ENCODE data around the gene OPCML. TPM values are rescaled to one million over a fixed set of nuclear protein-coding genes. Genes with fewer than 3 reads are reported as not detected.

Gene OPCML
- total and polyA plus RNA-seq, 2 of the 13 experiments (the other 11 are each of a cell fraction or from before 2014, with no cell fraction given): not detected

DNA sequence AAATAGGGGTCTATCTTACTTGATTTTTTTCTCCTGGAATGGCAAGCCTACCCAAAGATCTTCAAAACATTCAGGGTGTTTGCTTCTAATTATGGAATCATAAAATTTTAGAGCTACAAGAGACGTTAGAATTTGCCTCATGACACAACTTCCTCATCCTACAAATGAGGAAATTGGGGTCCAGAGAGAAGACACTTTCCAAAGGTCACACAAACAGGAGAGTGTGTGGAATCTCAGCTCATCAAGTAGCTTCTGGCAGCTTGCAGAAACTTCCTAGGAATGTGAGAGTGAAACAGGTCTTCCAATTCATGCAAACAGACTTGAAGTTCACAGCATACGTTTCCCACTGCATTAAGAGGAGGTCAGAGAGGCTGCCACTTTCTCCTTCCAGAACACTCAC lies 976.0 kb downstream of the OPCML start:
- BruUV-seq (replicated peaks): no TSS peak

DNA sequence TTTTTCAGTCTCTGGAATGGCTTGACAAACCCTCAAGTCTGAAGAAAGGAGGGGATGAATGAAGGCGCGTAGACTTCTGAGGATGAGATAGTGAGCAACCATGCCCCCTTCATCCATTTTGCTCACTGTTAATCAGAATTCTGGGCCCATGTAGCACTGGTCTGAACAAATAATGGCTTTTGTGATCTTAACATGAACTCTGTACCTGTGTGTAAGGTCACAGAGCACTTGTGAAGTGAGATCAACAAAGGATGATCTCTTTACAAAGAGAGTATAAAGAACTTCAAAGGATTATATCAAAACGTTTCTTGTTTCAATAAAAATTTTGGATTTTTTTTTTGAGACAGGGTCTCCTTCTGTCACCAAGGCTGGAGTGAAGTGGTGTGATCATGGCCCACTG lies 976.7 kb downstream of the OPCML start:
- BruUV-seq (replicated peaks): no TSS peak
- intact Hi-C loops (cut with micrococcal nuclease; ENCODE audit: unreplicated experiment) (no loop called here), in situ Hi-C loops (cut with HindIII; ENCODE audit: extremely low pct_ligation_motif_present, low pct_unique_long_range_greater_than_20kb) (no loop called here)
- no peak for ATAC-seq
- no peak for FAIRE-seq
- CTCF ChIA-PET (ENCODE audit: low intra/inter-chr PET ratio, low total read pairs): no interaction called here
- no peaks in the 10 kb centered on the region for H3K36me3 ChIP-seq (replicated peaks in 1 of 2; ENCODE audit: control insufficient read depth in 1 of 2, insufficient read depth in 2 of 2, low read length in 2 of 2)
- no peak for DNase-seq (ENCODE audit: low spot score)
- no peak overlapping the region for H3K27ac ChIP-seq (ENCODE audit: extremely low read length, insufficient read depth, low read length)
- POLR2A ChIA-PET: no interaction called here
- H3K4me2 ChIP-seq (ENCODE audit: low read depth, low read length): no peak overlapping the region
- H3K79me2 ChIP-seq (ENCODE audit: insufficient read depth, low read length): no peaks in the 10 kb centered on the region
- H3K4me1 ChIP-seq (ENCODE audit: insufficient read depth, low read length): no peaks in the 10 kb centered on the region
- no peaks in the 10 kb centered on the region for H4K20me1 ChIP-seq (ENCODE audit: insufficient read depth, low read length)
- H3K27me3 ChIP-seq (ENCODE audit: control insufficient read depth in 1 of 2, insufficient read depth in 2 of 2, low read length in 2 of 2): no peaks in the 10 kb centered on the region
- H2AFZ ChIP-seq (ENCODE audit: low read length): no peak overlapping the region
- H3K4me3 ChIP-seq (replicated peaks in 1 of 3; ENCODE audit: insufficient read depth in 1 of 3, low read depth in 2 of 3, low read length in 3 of 3): no peak overlapping the region
- H3K9ac ChIP-seq (ENCODE audit: insufficient read depth, low read depth, low read length): no peak overlapping the region
- peaks cover 94% of the 10 kb centered on the region for H3K9me3 ChIP-seq (ENCODE audit: low read length)
- TF ChIP-seq LCORL (IDR thresholded peaks at IDR 0.05) (no peak), LCORL (CRISPR knock-in tag; IDR thresholded peaks at IDR 0.05) (no peak), ZNF24 (IDR thresholded peaks at IDR 0.05) (no peak), CREM (IDR thresholded peaks at IDR 0.05) (no peak), CREM (CRISPR knock-in tag; IDR thresholded peaks at IDR 0.05) (no peak), ZNF441 (CRISPR knock-in tag; IDR thresholded peaks at IDR 0.05; ENCODE audit: borderline replicate concordance) (no peak), ZNF850 (CRISPR knock-in tag; conservative IDR thresholded peaks at IDR 0.05) (no peak), ZNF788 (CRISPR knock-in tag; IDR thresholded peaks at IDR 0.05; ENCODE audit: borderline replicate concordance) (no peak), ZSCAN25 (CRISPR knock-in tag; IDR thresholded peaks at IDR 0.05) (no peak), JARID2 (CRISPR knock-in tag; IDR thresholded peaks at IDR 0.05; ENCODE audit: insufficient replicate concordance) (no peak), ZNF672 (CRISPR knock-in tag; IDR thresholded peaks at IDR 0.05) (no peak)
- TF ChIP-seq, protein P1, sequence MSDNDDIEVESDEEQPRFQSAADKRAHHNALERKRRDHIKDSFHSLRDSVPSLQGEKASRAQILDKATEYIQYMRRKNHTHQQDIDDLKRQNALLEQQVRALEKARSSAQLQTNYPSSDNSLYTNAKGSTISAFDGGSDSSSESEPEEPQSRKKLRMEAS (IDR thresholded peaks at IDR 0.05): no peak
- TF ChIP-seq, protein P2, sequence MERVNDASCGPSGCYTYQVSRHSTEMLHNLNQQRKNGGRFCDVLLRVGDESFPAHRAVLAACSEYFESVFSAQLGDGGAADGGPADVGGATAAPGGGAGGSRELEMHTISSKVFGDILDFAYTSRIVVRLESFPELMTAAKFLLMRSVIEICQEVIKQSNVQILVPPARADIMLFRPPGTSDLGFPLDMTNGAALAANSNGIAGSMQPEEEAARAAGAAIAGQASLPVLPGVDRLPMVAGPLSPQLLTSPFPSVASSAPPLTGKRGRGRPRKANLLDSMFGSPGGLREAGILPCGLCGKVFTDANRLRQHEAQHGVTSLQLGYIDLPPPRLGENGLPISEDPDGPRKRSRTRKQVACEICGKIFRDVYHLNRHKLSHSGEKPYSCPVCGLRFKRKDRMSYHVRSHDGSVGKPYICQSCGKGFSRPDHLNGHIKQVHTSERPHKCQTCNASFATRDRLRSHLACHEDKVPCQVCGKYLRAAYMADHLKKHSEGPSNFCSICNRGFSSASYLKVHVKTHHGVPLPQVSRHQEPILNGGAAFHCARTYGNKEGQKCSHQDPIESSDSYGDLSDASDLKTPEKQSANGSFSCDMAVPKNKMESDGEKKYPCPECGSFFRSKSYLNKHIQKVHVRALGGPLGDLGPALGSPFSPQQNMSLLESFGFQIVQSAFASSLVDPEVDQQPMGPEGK (CRISPR knock-in tag; IDR thresholded peaks at IDR 0.05): no peak
- TF ChIP-seq, protein P3, sequence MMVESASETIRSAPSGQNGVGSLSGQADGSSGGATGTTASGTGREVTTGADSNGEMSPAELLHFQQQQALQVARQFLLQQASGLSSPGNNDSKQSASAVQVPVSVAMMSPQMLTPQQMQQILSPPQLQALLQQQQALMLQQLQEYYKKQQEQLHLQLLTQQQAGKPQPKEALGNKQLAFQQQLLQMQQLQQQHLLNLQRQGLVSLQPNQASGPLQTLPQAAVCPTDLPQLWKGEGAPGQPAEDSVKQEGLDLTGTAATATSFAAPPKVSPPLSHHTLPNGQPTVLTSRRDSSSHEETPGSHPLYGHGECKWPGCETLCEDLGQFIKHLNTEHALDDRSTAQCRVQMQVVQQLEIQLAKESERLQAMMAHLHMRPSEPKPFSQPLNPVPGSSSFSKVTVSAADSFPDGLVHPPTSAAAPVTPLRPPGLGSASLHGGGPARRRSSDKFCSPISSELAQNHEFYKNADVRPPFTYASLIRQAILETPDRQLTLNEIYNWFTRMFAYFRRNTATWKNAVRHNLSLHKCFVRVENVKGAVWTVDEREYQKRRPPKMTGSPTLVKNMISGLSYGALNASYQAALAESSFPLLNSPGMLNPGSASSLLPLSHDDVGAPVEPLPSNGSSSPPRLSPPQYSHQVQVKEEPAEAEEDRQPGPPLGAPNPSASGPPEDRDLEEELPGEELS (CRISPR knock-in tag; IDR thresholded peaks at IDR 0.05): no peak
- 66% methylated on average over 3 of the region's 3 CpGs for WGBS (ENCODE audit: low lambda C conversion rate)

More for the DNA sequence above, 976.0 kb downstream of the OPCML start:
- Histone ChIP-seq H3K27ac (ENCODE audit: extremely low read length, insufficient read depth, low read length) (no peak overlapping the region), H3K36me3 (replicated peaks in 1 of 2; ENCODE audit: control insufficient read depth in 1 of 2, insufficient read depth in 2 of 2, low read length in 2 of 2) (no peaks in the 10 kb centered on the region), H3K79me2 (ENCODE audit: insufficient read depth, low read length) (no peaks in the 10 kb centered on the region), H3K27me3 (ENCODE audit: control insufficient read depth in 1 of 2, insufficient read depth in 2 of 2, low read length in 2 of 2) (no peaks in the 10 kb centered on the region), H3K4me2 (ENCODE audit: low read depth, low read length) (no peak overlapping the region), H2AFZ (ENCODE audit: low read length) (no peak overlapping the region), H3K4me1 (ENCODE audit: insufficient read depth, low read length) (no peaks in the 10 kb centered on the region), H3K9ac (ENCODE audit: insufficient read depth, low read depth, low read length) (no peak overlapping the region), H4K20me1 (ENCODE audit: insufficient read depth, low read length) (no peaks in the 10 kb centered on the region), H3K4me3 (replicated peaks in 1 of 3; ENCODE audit: insufficient read depth in 1 of 3, low read depth in 2 of 3, low read length in 3 of 3) (no peak overlapping the region), H3K9me3 (ENCODE audit: low read length) (peaks cover 94% of the 10 kb centered on the region)
- intact Hi-C loops (cut with micrococcal nuclease; ENCODE audit: unreplicated experiment): no loop called here
- in situ Hi-C loops (cut with HindIII; ENCODE audit: extremely low pct_ligation_motif_present, low pct_unique_long_range_greater_than_20kb): no loop called here
- DNase-seq (ENCODE audit: low spot score): no peak
- ChIA-PET POLR2A (no interaction called here), CTCF (ENCODE audit: low intra/inter-chr PET ratio, low total read pairs) (no interaction called here)
- no peak for TF ChIP-seq ZNF468 (CRISPR knock-in tag; IDR thresholded peaks at IDR 0.05)
- TF ChIP-seq KAT7 (CRISPR knock-in tag; IDR thresholded peaks at IDR 0.05; ENCODE audit: borderline replicate concordance): no peak
- TF ChIP-seq ZNF547 (CRISPR knock-in tag; IDR thresholded peaks at IDR 0.05): no peak
- no peak for TF ChIP-seq ZFP90 (CRISPR knock-in tag; IDR thresholded peaks at IDR 0.05; ENCODE audit: borderline replicate concordance)
- no peak for ATAC-seq
- 6% methylated on average over 1 of the region's 2 CpGs for WGBS (ENCODE audit: low lambda C conversion rate)
- FAIRE-seq: no peak

All from HepG2 (cell line).